ENCODE results near the gene POLD2.

DNA sequence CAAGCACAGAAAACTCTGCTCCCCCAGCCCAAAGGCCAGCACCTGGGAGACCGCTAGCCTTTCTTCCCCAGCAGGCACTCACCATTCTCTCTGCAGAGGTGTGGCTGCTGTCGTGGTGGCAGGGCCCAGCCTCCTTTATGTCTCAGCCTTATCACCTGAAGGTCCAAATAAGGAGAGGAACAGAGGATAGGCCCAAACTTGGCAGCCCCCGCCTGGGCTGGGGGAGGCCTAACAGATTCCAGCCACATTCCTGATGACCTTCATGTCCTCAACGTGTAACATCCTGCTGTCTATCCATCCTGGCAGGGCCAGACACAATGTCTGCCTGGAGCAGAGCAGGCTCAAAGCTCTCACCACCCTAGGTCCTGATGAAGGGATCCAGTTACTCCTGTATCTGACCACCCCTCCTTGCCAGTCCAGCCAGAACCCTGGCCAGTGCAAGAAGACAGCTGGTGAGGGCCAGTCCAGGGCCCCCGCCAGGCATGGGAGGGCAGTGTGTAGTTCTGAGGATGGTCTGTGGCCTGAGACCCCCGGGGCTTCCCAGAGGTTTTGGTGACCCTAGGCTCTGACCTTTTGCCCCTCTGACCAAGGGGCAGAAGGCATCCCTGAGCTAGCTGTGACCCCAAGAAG, 18.0 kb upstream of the POLD2 start, which contains the start of gene MYL7:
- TF ChIP-seq POLR2AphosphoS5 (IDR thresholded peaks at IDR 0.05): no peak
- TF ChIP-seq POLR2A (IDR thresholded peaks at IDR 0.05): no peak
- TF ChIP-seq, protein P1, sequence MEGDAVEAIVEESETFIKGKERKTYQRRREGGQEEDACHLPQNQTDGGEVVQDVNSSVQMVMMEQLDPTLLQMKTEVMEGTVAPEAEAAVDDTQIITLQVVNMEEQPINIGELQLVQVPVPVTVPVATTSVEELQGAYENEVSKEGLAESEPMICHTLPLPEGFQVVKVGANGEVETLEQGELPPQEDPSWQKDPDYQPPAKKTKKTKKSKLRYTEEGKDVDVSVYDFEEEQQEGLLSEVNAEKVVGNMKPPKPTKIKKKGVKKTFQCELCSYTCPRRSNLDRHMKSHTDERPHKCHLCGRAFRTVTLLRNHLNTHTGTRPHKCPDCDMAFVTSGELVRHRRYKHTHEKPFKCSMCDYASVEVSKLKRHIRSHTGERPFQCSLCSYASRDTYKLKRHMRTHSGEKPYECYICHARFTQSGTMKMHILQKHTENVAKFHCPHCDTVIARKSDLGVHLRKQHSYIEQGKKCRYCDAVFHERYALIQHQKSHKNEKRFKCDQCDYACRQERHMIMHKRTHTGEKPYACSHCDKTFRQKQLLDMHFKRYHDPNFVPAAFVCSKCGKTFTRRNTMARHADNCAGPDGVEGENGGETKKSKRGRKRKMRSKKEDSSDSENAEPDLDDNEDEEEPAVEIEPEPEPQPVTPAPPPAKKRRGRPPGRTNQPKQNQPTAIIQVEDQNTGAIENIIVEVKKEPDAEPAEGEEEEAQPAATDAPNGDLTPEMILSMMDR (IDR thresholded peaks at IDR 0.05): no peak

Data from suprapubic skin (tissue), 4 donors.